Measurements from ENCODE around the gene ZMYND8. TPM values are rescaled to one million over a fixed set of nuclear protein-coding genes. Genes with fewer than 3 reads are reported as not detected.

The ZMYND8 gene
- total and polyA plus RNA-seq, 2 donors (not counting 3 experiments of a cell fraction or from before 2014, with no cell fraction given) = 30.6 to 75.2 TPM

- Histone ChIP-seq H3K9me3 (replicated peaks; ENCODE audit: control insufficient read depth, insufficient read depth, low read length) (no peaks in the 10 kb centered on the region), H3K79me2 (ENCODE audit: control insufficient read depth, insufficient read depth, low read length) (peaks cover 9% of the 10 kb centered on the region), H3K9ac (replicated peaks; ENCODE audit: extremely low read depth, insufficient read depth, low read length) (no peak overlapping the region), H3K9me1 (replicated peaks; ENCODE audit: control insufficient read depth, extremely low read depth, insufficient read depth, low read length) (no peaks in the 10 kb centered on the region), H3K4me3 (replicated peaks in 1 of 3; ENCODE audit: insufficient read depth in 1 of 3, low read depth in 1 of 3, low read length in 3 of 3) (no peak overlapping the region), H3K4me2 (ENCODE audit: insufficient read depth, low read length) (no peak overlapping the region), H3K4me1 (ENCODE audit: control insufficient read depth, extremely low read depth, insufficient read depth, low read length) (peaks cover 10% of the 10 kb centered on the region), H2AFZ (ENCODE audit: low read depth, low read length) (no peak overlapping the region), H3K27me3 (ENCODE audit: control insufficient read depth in 2 of 2, insufficient read depth in 2 of 2, low read length in 2 of 2) (no peaks in the 10 kb centered on the region), H3K27ac (ENCODE audit: insufficient read depth, low read depth, low read length) (no peak overlapping the region), H4K20me1 (replicated peaks; ENCODE audit: control insufficient read depth, extremely low read depth, insufficient read depth, low read length) (no peaks in the 10 kb centered on the region), H3K36me3 (ENCODE audit: control insufficient read depth in 2 of 2, extremely low read depth in 1 of 2, insufficient read depth in 2 of 2, low read length in 2 of 2) (peaks cover 11 to 35% of the 10 kb centered on the region in 2 experiments)
- intact Hi-C loops (cut with micrococcal nuclease) = no loop called here
- DNase-seq (ENCODE audit: low read depth, low spot score) (peak; percentile 80), FAIRE-seq (no peak)
- dilution Hi-C loops (cut with MboI; ENCODE audit: extremely low pct_ligation_motif_present, low sequenced_read_pairs) = no loop called here
- TF ChIP-seq GATA2 (IDR thresholded peaks at IDR 0.05; ENCODE audit: insufficient read depth, insufficient read length, low read depth, low read length) (no peak), POLR2AphosphoS5 (IDR thresholded peaks at IDR 0.05; ENCODE audit: insufficient read depth, low read depth, low read length) (peak; percentile 13)
- ChIA-PET POLR2A (interaction anchor here (1.1 kb wide), 1 partner anchor 78 kb away, joined by 3 read pairs; no protein-coding TSS in a partner anchor), CTCF (interaction anchor here (0.8 to 9.2 kb wide), 5 partner anchors 9 to 339 kb away, joined by 3 to 110 read pairs (median 3); no protein-coding TSS in a partner anchor)
- BruUV-seq (replicated peaks) = no TSS peak
Observed at GRCh38 chr20:47281376-47281775, 75.1 kb downstream of the ZMYND8 start.

DNA sequence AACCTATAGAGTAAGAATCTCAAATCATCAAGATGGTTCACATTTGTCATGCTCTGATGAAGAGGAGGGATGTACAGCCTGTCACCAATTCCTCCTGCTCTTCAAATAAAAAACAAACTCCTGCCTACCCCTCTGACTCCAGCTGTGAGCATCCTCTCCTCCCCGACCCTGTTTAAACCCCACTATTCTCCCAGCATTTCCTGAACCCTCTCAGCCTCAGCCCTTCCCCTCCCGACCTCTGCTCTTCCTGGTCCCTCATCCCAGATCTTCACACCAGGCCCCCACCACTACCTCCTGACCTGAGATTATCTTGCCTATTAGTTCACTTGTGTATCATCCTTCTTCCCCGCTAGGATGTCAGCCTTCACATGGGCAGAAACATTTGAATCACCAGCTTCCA, 75.8 kb downstream of the ZMYND8 start:
- Histone ChIP-seq H3K9ac (replicated peaks; ENCODE audit: extremely low read depth, insufficient read depth, low read length) (no peak overlapping the region), H3K4me1 (ENCODE audit: control insufficient read depth, extremely low read depth, insufficient read depth, low read length) (peaks cover 15% of the 10 kb centered on the region), H4K20me1 (replicated peaks; ENCODE audit: control insufficient read depth, extremely low read depth, insufficient read depth, low read length) (no peaks in the 10 kb centered on the region), H3K36me3 (ENCODE audit: control insufficient read depth in 2 of 2, extremely low read depth in 1 of 2, insufficient read depth in 2 of 2, low read length in 2 of 2) (peaks cover 14 to 41% of the 10 kb centered on the region in 2 experiments), H2AFZ (ENCODE audit: low read depth, low read length) (no peak overlapping the region), H3K27ac (ENCODE audit: insufficient read depth, low read depth, low read length) (no peak overlapping the region), H3K27me3 (ENCODE audit: control insufficient read depth in 2 of 2, insufficient read depth in 2 of 2, low read length in 2 of 2) (no peaks in the 10 kb centered on the region), H3K4me2 (ENCODE audit: insufficient read depth, low read length) (no peak overlapping the region), H3K9me1 (replicated peaks; ENCODE audit: control insufficient read depth, extremely low read depth, insufficient read depth, low read length) (no peaks in the 10 kb centered on the region), H3K9me3 (replicated peaks; ENCODE audit: control insufficient read depth, insufficient read depth, low read length) (no peaks in the 10 kb centered on the region), H3K79me2 (ENCODE audit: control insufficient read depth, insufficient read depth, low read length) (peaks cover 15% of the 10 kb centered on the region), H3K4me3 (replicated peaks in 1 of 3; ENCODE audit: insufficient read depth in 1 of 3, low read depth in 1 of 3, low read length in 3 of 3) (no peak overlapping the region)
- no peak for TF ChIP-seq FOS (IDR thresholded peaks at IDR 0.05; ENCODE audit: borderline replicate concordance, insufficient read depth, low read length)
- no peak for TF ChIP-seq POLR2AphosphoS5 (IDR thresholded peaks at IDR 0.05; ENCODE audit: insufficient read depth, low read depth, low read length)
- no peak for TF ChIP-seq POLR2A (IDR thresholded peaks at IDR 0.05; ENCODE audit: low read depth, low read length)
- intact Hi-C loops (cut with micrococcal nuclease) = no loop called here
- BruUV-seq (replicated peaks) = no TSS peak
- no peak for FAIRE-seq
- ChIA-PET CTCF (interaction anchor here (0.5 to 9.2 kb wide), 6 partner anchors 8 to 340 kb away, joined by 3 to 110 read pairs (median 4); no protein-coding TSS in a partner anchor), POLR2A (no interaction called here)
- no peak for DNase-seq (ENCODE audit: low read depth, low spot score)
- dilution Hi-C loops (cut with MboI; ENCODE audit: extremely low pct_ligation_motif_present, low sequenced_read_pairs) = no loop called here

Measured in endothelial cell of umbilical vein (primary cell).